Measurements from ENCODE around the gene TSHB.

Gene TSHB

DNA sequence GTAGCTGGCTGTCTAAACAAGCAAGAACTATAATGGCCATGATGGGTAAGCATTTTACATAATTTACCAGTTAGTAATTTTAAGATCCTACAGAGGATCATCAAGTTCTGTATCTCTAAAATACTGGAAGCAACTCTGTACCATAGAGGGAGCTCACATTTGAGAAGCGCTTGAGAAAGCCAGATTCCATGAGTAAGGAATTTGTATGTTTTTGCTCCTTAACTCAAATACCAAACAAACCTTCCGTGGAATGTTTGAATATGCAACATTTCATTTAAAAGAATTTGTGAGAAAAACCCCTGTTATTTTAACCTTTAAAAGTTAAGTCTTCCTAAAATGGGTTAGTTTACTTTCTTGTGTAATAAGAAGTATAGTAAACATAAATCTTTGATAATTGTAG is 2.0 kb downstream of the TSHB start:
- Histone ChIP-seq H3K27me3 (ENCODE audit: insufficient read depth, low read length) (no peaks in the 10 kb centered on the region), H3K4me3 (ENCODE audit: low read length) (no peak overlapping the region), H3K4me1 (ENCODE audit: insufficient read depth, low read length) (no peaks in the 10 kb centered on the region), H3K27ac (ENCODE audit: low read length) (no peak overlapping the region), H3K36me3 (ENCODE audit: insufficient read depth, low read depth, low read length) (no peaks in the 10 kb centered on the region), H3K9ac (ENCODE audit: low read depth, low read length) (no peak overlapping the region), H3K9me3 (ENCODE audit: insufficient read depth, low read depth, low read length) (no peaks in the 10 kb centered on the region)

DNA sequence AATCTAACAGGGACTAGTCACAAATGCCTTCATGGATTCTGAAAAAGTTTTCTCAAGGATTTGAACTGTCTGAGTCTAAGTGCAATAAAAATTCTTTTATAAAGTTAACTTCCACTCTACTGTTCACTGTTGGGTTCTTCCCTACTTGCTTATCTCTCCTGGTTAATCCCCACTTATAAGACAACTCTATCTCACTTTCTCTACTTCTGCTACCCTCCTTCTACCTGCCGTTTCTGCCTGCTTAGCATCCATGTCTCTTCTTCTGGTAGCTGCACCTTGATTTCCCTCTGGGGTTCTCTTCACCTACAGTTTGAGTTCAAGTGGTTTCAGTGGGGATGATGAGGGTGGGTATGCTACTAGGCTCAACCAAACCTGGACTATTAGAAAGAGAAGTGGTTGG is 6.0 kb downstream of the TSHB start:
- no peaks in the 10 kb centered on the region for H3K36me3 ChIP-seq (ENCODE audit: insufficient read depth, low read depth, low read length)
- H3K27ac ChIP-seq (ENCODE audit: low read length): no peak overlapping the region
- no peak overlapping the region for H3K9ac ChIP-seq (ENCODE audit: low read depth, low read length)
- H3K27me3 ChIP-seq (ENCODE audit: insufficient read depth, low read length): no peaks in the 10 kb centered on the region
- H3K4me3 ChIP-seq (ENCODE audit: low read length): no peak overlapping the region
- H3K4me1 ChIP-seq (ENCODE audit: insufficient read depth, low read length): no peaks in the 10 kb centered on the region
- no peaks in the 10 kb centered on the region for H3K9me3 ChIP-seq (ENCODE audit: insufficient read depth, low read depth, low read length)

GRCh38 chr1:115036814-115037507 is 7.3 kb downstream of the TSHB start:
- no peak overlapping the region for H3K4me3 ChIP-seq (ENCODE audit: low read length)
- H3K4me1 ChIP-seq (ENCODE audit: insufficient read depth, low read length): no peaks in the 10 kb centered on the region
- no peaks in the 10 kb centered on the region for H3K27me3 ChIP-seq (ENCODE audit: insufficient read depth, low read length)
- H3K9me3 ChIP-seq (ENCODE audit: insufficient read depth, low read depth, low read length): no peaks in the 10 kb centered on the region
- H3K9ac ChIP-seq (ENCODE audit: low read depth, low read length): no peak overlapping the region
- H3K27ac ChIP-seq (ENCODE audit: low read length): no peak overlapping the region
- H3K36me3 ChIP-seq (ENCODE audit: insufficient read depth, low read depth, low read length): no peaks in the 10 kb centered on the region

DNA sequence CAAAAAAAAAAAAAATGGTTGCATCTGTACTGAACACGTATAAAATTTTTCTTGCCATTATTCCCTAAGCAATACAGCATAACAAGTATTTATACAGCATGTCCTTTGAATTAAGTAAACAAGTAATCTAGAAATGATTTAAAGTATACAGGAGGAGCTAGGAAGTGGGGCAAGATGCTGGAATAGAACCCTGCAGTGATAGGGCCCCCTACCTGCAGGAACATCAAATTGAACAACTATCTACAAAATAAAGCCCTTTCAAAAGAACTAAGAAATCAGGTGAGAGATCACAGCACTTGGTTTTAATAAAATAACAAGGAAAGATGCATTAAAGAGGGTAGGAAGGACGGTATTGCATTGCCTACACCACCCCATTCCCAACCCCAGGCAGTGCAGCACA is 10.9 kb downstream of the TSHB start:
- Histone ChIP-seq H3K4me1 (ENCODE audit: insufficient read depth, low read length) (no peaks in the 10 kb centered on the region), H3K36me3 (ENCODE audit: insufficient read depth, low read depth, low read length) (no peaks in the 10 kb centered on the region), H3K27me3 (ENCODE audit: insufficient read depth, low read length) (no peaks in the 10 kb centered on the region), H3K9me3 (ENCODE audit: insufficient read depth, low read depth, low read length) (no peaks in the 10 kb centered on the region), H3K27ac (ENCODE audit: low read length) (no peak overlapping the region), H3K4me3 (ENCODE audit: low read length) (no peak overlapping the region), H3K9ac (ENCODE audit: low read depth, low read length) (no peak overlapping the region)

DNA sequence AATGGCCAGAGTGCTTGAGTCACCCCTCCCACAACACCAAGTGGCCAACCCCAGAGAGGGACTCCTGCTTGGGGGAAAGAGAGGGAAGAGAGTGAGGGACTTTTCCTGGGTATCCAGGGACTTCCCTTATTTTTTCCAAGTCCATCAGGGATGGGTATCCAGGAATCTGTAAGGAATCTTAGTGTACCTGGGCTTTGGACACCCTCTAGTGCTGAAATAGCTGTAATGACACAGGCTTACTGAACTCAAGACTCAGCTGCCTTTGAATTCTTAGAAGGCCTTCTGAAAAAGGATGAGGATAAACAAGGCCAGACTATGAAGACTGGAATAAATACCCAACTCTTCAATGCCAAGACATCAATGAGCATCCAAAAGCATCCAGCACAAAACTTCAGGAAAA is 12.0 kb downstream of the TSHB start:
- Histone ChIP-seq H3K4me3 (ENCODE audit: low read length) (no peak overlapping the region), H3K36me3 (ENCODE audit: insufficient read depth, low read depth, low read length) (no peaks in the 10 kb centered on the region), H3K9me3 (ENCODE audit: insufficient read depth, low read depth, low read length) (peaks cover 4% of the 10 kb centered on the region), H3K27ac (ENCODE audit: low read length) (no peak overlapping the region), H3K27me3 (ENCODE audit: insufficient read depth, low read length) (no peaks in the 10 kb centered on the region), H3K4me1 (ENCODE audit: insufficient read depth, low read length) (no peaks in the 10 kb centered on the region), H3K9ac (ENCODE audit: low read depth, low read length) (no peak overlapping the region)

- H3K9ac ChIP-seq (ENCODE audit: low read depth, low read length): no peak overlapping the region
- no peak overlapping the region for H3K27ac ChIP-seq (ENCODE audit: low read length)
- H3K36me3 ChIP-seq (ENCODE audit: insufficient read depth, low read depth, low read length): no peaks in the 10 kb centered on the region
- H3K4me1 ChIP-seq (ENCODE audit: insufficient read depth, low read length): no peaks in the 10 kb centered on the region
- no peak overlapping the region for H3K4me3 ChIP-seq (ENCODE audit: low read length)
- peaks cover 4% of the 10 kb centered on the region for H3K9me3 ChIP-seq (ENCODE audit: insufficient read depth, low read depth, low read length)
- H3K27me3 ChIP-seq (ENCODE audit: insufficient read depth, low read length): no peaks in the 10 kb centered on the region
Observed at GRCh38 chr1:115046751-115047150, 17.1 kb downstream of the TSHB start.

GRCh38 chr1:115051850-115052249 is 22.2 kb downstream of the TSHB start:
- Histone ChIP-seq H3K27ac (ENCODE audit: low read length) (no peak overlapping the region), H3K27me3 (ENCODE audit: insufficient read depth, low read length) (no peaks in the 10 kb centered on the region), H3K36me3 (ENCODE audit: insufficient read depth, low read depth, low read length) (no peaks in the 10 kb centered on the region), H3K4me1 (ENCODE audit: insufficient read depth, low read length) (peaks cover 5% of the 10 kb centered on the region; the same call in 1 of the 2 replicates), H3K9ac (ENCODE audit: low read depth, low read length) (no peak overlapping the region), H3K9me3 (ENCODE audit: insufficient read depth, low read depth, low read length) (no peaks in the 10 kb centered on the region), H3K4me3 (ENCODE audit: low read length) (no peak overlapping the region)

GRCh38 chr1:115052454-115053083 is 22.9 kb downstream of the TSHB start:
- Histone ChIP-seq H3K27me3 (ENCODE audit: insufficient read depth, low read length) (no peaks in the 10 kb centered on the region), H3K9ac (ENCODE audit: low read depth, low read length) (no peak overlapping the region), H3K27ac (ENCODE audit: low read length) (no peak overlapping the region), H3K4me3 (ENCODE audit: low read length) (no peak overlapping the region), H3K9me3 (ENCODE audit: insufficient read depth, low read depth, low read length) (no peaks in the 10 kb centered on the region), H3K4me1 (ENCODE audit: insufficient read depth, low read length) (peaks cover 5% of the 10 kb centered on the region; the same call in 1 of the 2 replicates), H3K36me3 (ENCODE audit: insufficient read depth, low read depth, low read length) (no peaks in the 10 kb centered on the region)

DNA sequence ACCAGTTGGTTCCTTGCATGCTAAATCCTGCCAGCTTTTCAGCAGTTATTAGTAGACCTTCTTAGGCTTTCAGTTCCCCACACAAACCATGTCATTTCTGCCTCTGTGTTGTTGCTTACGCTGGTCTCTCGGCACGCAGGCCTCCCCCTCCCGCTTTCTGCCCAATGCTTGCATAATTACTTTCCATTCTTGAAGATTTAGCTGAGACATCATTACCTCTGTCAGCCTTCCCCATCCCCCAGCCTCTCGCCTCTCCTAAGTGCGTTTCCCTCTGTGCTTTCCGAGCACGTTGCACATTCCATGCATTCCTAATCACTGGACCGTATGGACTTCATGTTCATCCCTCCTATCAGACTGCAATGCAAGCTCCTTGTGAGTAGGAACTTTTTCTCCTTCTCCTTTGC is 26.8 kb downstream of the TSHB start:
- Histone ChIP-seq H3K4me1 (ENCODE audit: insufficient read depth, low read length) (peaks cover 5% of the 10 kb centered on the region; the same call in 1 of the 2 replicates), H3K9ac (ENCODE audit: low read depth, low read length) (no peak overlapping the region), H3K36me3 (ENCODE audit: insufficient read depth, low read depth, low read length) (no peaks in the 10 kb centered on the region), H3K4me3 (ENCODE audit: low read length) (no peak overlapping the region), H3K9me3 (ENCODE audit: insufficient read depth, low read depth, low read length) (no peaks in the 10 kb centered on the region), H3K27me3 (ENCODE audit: insufficient read depth, low read length) (no peaks in the 10 kb centered on the region), H3K27ac (ENCODE audit: low read length) (no peak overlapping the region)

DNA sequence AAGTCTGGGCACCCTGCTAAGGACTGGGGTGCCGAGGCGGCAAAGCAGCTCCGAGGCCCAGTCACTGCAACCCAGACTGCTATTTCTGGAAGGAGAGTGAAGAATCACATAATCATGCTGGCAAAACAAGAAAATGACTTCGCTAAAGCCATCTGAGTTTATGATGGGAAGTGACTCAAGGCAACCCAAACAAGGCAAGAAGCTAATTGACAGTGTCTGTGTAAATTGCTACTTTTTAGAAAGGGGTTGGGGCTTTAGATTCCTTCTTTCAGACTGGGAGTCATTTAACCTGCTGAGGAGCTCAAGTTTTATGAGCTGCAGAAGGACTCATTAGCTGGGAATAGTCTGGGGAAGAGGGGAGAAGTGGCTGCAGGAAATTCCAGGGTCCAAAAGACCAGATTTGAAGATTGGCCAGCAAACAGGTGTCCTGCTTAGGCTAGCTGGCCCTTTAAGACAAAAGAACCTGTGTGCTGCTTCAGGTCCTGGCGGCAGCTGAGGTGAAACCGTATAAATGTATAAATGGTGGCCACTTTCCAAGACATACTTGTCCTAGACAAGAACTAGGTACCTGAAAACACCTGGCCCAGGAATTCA is 28.1 kb downstream of the TSHB start:
- no peak overlapping the region for H3K27ac ChIP-seq (ENCODE audit: low read length)
- no peaks in the 10 kb centered on the region for H3K36me3 ChIP-seq (ENCODE audit: insufficient read depth, low read depth, low read length)

GRCh38 chr1:115059316-115059715 is 29.7 kb downstream of the TSHB start:
- H3K9ac ChIP-seq (ENCODE audit: low read depth, low read length): no peak overlapping the region

More for the DNA sequence above, 28.1 kb downstream of the TSHB start:
- Histone ChIP-seq H3K27me3 (ENCODE audit: insufficient read depth, low read length) (no peaks in the 10 kb centered on the region), H3K9me3 (ENCODE audit: insufficient read depth, low read depth, low read length) (no peaks in the 10 kb centered on the region), H3K4me3 (ENCODE audit: low read length) (no peak overlapping the region), H3K9ac (ENCODE audit: low read depth, low read length) (no peak overlapping the region), H3K4me1 (ENCODE audit: insufficient read depth, low read length) (peaks cover 5% of the 10 kb centered on the region; the same call in 1 of the 2 replicates)

DNA sequence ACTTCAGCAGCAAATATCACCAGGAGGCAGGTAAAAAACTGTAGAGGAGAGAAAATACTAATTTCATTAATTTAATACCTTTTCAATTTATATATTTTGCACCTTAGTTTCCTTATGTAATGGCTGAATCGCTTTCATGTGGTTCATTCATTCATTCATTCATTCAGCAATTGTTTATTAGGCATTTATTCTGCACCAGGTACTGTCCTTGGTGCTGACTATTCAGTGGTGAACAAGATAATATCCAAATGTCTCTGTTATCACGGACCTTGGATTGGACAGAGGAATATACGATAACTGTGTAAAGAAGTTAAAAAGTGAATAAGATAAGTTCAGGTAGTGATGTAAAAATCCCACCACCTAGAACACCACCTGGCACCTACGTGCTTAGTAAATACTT is 30.9 kb downstream of the TSHB start:
- Histone ChIP-seq H3K4me3 (ENCODE audit: low read length) (no peak overlapping the region), H3K27ac (ENCODE audit: low read length) (no peak overlapping the region), H3K27me3 (ENCODE audit: insufficient read depth, low read length) (no peaks in the 10 kb centered on the region), H3K36me3 (ENCODE audit: insufficient read depth, low read depth, low read length) (no peaks in the 10 kb centered on the region), H3K4me1 (ENCODE audit: insufficient read depth, low read length) (peaks cover 5% of the 10 kb centered on the region; the same call in 1 of the 2 replicates), H3K9ac (ENCODE audit: low read depth, low read length) (no peak overlapping the region), H3K9me3 (ENCODE audit: insufficient read depth, low read depth, low read length) (no peaks in the 10 kb centered on the region)

More at GRCh38 chr1:115059316-115059715, 29.7 kb downstream of the TSHB start:
- Histone ChIP-seq H3K4me1 (ENCODE audit: insufficient read depth, low read length) (peaks cover 5% of the 10 kb centered on the region; the same call in 1 of the 2 replicates), H3K27me3 (ENCODE audit: insufficient read depth, low read length) (no peaks in the 10 kb centered on the region), H3K9me3 (ENCODE audit: insufficient read depth, low read depth, low read length) (no peaks in the 10 kb centered on the region), H3K4me3 (ENCODE audit: low read length) (no peak overlapping the region), H3K27ac (ENCODE audit: low read length) (no peak overlapping the region), H3K36me3 (ENCODE audit: insufficient read depth, low read depth, low read length) (no peaks in the 10 kb centered on the region)

Data from iPS-20b (cell line).